OCI-M2 (cell line): ENCODE measurements around the gene OSBPL5.

Source experiments
- DNase-seq: peaks from one replicate; lab custom pipeline; 2025; ENCODE audit not compliant: unreplicated experiment; lab: John Stamatoyannopoulos, UW

The OSBPL5 gene

DNA sequence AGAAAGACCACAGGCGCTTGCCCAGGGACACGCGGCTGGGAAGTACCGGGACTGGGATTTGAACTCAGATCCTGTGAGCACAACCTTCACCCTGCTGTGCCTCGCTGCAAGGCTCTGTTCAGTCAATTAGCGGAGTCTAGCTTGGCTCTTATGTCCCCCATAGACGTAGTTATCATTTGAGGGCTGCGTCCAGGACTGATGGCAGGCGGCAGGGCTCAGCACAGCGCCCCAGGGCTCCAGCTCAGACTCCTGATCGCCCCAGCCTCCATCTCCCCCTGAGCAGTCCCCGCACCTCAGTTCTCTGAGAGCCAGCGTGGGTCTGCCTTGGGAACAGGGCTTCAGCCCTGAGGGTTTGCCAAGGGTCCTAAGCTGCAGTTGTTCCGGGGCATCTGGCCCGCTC, 33.7 kb upstream of the OSBPL5 start:
- DNase-seq, result no peak

DNA sequence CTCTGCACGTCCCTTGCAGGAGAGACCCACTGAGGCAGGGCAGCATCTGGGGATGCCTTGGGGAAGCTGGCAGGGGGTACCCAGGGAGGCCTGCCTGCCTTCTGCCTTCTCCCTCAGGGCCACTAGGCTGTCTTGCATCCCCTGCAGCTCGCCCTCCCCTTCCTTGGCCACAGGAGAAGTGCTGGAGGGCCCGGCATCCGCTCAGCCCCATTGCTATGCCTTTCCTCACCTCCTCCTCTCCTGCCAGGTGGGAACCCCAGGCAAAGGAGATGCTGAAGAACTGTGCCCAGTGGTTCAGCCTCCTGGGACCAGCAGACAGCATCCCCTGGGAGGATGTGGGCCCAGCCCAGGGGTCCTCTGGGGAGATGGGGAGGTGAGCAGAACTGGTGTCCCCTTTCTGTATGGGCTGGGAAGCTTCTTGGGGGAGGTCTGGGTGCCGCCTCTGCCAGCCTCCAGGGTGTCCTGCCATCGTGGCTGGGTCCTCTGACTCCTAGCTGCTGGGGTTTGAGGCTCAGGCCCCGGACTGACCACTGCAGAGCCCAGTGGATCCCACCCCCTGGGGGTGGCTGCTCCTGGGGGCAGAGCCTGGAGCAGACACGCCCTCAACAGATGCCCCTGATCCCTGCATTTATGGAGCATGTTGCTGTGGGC, 32.9 kb upstream of the OSBPL5 start:
- no peak for DNase-seq

- DNase-seq, result no peak
Measured at GRCh38 chr11:3197044-3197695, 32.1 kb upstream of the OSBPL5 start.

GRCh38 chr11:3196161-3197043, 31.3 kb upstream of the OSBPL5 start:
- no peak for DNase-seq

DNA sequence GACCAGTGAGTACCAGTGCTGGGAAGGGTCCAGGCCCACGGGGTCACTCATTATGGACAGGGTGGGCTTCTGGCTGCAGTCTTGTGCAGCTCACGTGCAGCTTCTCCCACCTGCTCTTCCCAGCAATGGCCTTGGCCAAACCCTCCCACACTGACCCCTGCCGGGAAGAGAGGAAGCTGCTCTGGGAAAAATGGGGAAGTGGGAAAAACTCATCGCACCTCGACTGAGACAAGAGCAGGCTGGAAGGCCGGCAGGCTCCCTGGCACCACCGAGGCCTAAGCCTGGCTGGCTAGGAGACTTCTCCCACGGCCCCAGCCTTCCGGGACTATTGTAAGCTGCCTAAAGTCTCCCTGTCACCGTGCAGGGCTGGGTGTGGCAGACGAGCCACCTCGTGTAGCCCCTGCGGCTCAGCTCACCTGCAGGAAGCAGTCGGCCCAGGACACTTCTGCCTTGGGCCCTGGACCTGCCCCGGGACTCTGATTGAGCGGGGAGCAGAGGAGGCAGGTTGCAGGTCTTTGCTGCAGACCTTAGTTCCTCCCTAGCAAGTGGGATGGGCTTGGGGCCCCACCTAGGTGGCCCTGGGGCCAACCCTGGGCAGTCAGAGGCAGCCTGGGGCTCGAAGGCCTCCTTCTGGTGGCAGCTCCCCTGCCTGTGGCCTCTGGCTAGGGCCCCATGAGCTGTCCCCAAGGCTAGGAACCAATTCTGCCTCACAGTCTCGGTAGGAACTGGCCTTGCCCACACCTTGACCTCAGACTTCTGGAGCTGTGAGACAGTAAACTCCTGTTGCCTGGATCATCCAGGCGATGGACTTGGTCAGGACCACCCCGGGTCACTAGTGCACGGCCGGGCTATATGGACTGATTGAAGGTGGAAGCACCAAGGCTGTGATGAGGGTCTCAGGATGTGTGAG, 30.4 kb upstream of the OSBPL5 start:
- no peak for DNase-seq

DNA sequence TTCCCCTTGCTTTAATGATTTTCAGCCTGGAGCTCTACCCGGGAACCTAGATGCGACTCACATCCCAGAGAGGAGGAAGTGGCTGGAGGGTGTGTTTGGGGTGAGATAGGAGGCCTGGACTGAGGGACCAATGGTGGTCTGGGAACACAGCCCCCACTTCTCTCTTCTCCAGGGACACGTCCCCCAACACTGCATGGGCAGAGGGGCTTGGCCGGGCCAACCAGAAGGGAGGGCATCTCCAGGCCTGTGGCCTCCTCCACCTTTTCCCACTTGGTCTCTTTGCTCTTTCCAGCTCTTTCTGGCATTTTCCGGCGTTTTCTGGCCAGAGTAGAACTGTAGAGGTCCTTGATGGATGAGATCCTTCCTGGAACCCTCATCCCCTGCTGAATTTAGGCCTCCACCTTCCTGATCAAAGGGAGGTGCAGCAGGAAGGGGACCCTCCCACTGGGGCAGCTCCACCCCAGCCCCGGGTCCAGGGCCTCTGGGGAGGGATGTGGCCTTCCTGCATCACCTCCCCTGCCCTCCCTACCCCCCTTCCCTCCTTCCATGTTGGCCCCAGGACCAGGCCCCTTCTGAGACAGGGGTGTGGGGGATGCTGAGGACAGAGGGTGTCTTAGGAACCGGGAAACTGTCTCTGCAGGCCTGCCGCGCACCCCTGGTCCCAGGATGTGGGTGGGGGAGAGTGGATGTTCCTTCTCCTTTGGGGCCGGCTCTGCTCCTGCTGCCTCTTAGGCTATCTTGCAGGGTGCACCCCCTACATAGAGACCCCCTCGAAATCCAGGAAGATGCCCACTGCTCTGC, 29.1 kb upstream of the OSBPL5 start:
- DNase-seq, result no peak

GRCh38 chr11:3193373-3194015, 28.4 kb upstream of the OSBPL5 start:
- no peak for DNase-seq

- no peak for DNase-seq
Measured at GRCh38 chr11:3192511-3193372, 27.6 kb upstream of the OSBPL5 start.

DNA sequence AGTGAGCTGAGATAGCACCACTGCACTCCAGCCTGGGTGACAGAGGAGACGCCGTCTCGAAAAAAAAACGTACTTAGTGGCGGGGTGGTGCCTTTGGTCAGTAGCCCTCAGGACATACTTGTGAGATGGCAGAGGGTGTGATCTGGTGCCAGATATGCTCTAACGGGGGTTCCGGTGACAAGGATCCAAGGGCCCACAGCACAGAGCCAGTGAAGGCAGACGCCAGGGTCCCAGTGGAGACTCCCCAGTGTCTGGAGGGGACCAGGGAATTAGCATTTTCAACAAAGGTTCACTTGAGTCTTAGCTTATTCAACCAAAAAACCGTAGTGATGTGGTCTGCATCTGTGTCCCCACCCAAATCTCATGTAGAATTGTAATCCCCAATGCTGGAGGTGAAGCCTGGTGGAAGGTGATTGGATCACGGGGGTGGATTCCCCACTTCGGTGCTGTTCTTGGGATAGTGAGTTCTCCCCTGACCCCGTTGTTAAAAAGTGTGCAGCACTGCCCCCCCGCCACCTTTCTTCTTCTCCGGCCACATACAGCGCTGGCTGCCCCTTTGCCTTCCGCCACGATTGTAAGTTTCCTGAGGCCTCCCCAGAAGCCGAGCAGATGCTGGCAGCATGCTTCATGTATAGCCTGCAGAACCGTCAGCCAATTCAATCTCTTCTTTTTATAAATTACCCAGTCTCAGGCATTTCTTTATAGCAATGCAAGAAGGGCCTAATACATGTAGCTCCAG, 26.6 kb upstream of the OSBPL5 start:
- no peak for DNase-seq

DNA sequence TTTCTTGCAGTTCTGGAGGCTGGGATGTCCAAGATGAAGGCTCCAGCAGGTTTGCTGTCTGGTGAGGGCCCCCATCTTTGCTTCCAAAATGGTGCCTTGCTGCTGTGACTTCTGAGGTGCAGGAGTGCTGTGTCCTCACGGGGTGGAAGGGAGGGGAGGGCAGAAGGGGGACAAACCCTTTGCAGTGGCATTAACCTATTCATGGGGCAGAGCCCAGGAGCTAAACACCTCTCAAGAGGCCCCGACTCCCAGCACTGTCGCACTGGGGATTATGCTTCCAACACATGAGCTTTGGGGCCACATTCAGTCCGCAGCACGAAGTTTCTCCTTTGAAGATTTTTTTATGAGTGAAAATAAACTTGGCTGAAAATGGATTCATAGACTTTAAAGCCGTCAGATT, 25.5 kb upstream of the OSBPL5 start:
- no peak for DNase-seq

DNA sequence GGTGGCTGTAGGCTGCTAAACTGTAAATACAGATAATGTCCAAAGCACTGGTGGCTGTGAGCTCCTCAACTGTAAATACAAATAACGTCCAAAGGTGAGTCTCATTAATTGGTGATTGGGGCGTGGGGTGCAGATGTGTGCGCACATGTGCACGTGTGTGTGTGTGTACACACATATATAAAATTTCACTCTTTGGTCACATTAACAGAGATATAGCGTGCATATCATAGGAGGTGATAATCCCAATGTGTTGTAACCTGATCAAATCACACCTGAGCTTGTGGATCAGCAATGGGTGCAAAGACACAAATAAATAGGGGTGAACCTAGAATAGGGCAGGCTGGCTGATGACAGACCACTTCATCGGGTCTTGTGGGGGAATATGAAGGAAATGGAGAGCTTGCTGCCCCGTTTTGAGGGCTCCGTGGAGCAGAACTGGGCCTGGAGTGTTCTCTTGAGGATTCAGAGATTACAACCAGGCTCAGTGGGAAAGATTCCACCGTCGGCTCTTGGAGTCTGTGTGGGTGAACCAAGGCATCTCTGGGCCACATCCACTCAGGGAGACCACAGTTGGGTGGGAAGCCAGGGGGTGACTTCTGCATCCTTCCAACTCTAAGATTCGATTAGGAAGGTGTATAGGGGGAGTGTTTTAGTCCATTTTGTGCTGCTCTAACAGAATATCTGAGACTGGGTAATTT, 24.9 kb upstream of the OSBPL5 start:
- DNase-seq, result no peak

GRCh38 chr11:3189196-3189843, 24.2 kb upstream of the OSBPL5 start:
- DNase-seq, result no peak

DNA sequence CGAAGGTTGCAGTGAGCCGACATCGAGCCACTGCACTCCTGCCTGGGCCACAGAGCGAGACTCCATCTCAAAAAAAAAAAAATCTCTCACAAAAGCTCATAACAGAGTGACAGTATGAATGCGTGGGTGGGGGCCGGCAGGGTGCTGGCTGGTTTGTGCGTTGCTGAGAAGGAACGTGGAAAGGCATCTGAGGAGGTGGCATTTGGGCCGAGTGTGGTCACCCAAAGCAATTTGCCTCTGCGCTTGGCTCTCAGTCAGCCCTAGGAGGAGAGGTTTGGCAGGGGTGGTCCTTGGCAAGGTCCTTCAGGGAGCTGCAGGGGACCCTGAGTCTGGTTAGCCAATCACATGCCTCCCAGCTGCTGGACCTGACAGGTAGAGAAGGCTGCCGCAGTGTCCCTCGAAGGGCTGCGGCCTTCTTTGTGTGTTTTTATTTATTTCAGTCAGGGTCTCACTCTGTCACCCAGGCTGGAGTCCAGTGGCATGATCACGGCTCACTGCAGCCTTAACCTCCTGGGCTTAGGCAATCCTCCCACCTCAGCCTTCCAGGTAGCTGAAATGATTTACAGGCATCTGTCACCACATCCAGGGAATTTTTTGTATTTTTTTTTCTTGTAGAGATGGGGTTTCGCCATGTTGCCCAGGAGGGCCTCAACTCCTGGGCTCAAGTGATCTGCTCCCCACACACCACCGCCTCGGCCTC, 23.5 kb upstream of the OSBPL5 start:
- no peak for DNase-seq

GRCh38 chr11:3186166-3186953, 21.2 kb upstream of the OSBPL5 start:
- DNase-seq, result no peak

DNA sequence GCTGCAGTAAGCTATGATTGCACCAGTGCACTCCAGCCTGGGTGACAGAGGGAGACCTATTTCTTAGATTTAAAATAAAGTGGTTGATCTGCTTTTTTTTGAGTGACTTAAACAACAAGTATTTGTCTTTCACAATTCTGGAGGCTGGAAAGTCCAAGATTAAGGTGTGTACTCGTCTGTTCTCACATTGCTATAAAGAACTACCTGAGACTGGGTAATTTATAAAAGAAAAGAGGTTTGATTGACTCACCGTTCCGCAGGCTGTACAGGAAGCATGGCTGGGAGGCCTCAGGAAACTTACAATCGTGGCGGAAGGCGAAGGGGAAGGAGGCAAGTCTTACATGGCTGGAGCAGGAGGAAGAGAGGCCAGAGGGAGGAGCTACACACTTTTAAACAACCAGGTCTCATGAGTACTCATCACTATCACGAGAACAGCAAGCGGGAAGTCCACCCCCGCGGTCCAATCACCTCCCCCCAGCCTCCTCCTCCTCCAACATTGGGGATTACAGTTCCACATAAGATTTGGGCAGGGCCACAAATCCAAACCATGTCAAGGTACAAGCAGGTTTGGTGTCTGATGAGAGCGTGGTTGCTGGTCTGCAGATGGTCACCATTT, 19.7 kb upstream of the OSBPL5 start:
- DNase-seq, result no peak
